H1 (cell line): ENCODE measurements around the gene TEX14. TPM values are rescaled to one million over a fixed set of nuclear protein-coding genes. Genes with fewer than 3 reads are reported as not detected.

ENCODE experiments used
- CTCF ChIA-PET: fragments of 300-600 bp; sonication (Branson Sonifier 250); formaldehyde crosslinking; loops from one replicate; lab custom pipeline; 2021; ENCODE audit not compliant: partially characterized antibody; lab: Charles Lee
- POLR2A ChIA-PET: fragments of 300-600 bp; sonication (Branson Sonifier 250); formaldehyde crosslinking; loops from one replicate; lab custom pipeline; 2021; ENCODE audit warnings: inconsistent platforms; ENCODE audit not compliant: partially characterized antibody; lab: Charles Lee
- DNase-seq, 2 experiments: peaks; one replicate each; pipeline versions ENCODE4 v3.0.0 to v3.0.0-alpha.2; 2010 to 2022; ENCODE audit warnings: low spot score in 2 of 2, low read depth in 1 of 2, mixed read lengths in 1 of 2
- FAIRE-seq: peaks from 2 replicates; lab custom pipeline; 2011; peaks lifted over from hg19 to GRCh38; lab: Jason Lieb, UNC
- H2AFZ ChIP-seq: 2 replicates; pipeline ENCODE4 v1.8.1; 2012; ENCODE audit warnings: low read length, inconsistent platforms
- H2AK5ac ChIP-seq: 2 replicates; pipeline ENCODE4 v1.6.1; 2013; ENCODE audit warnings: low read depth, low read length
- H2BK120ac ChIP-seq: replicated peaks from 2 replicates; pipeline ENCODE3; 2013; ENCODE audit warnings: low read depth, low read length, inconsistent platforms
- H2BK12ac ChIP-seq: 2 replicates; pipeline ENCODE4 v1.6.1; 2013; ENCODE audit warnings: low read depth, low read length
- H2BK15ac ChIP-seq: 2 replicates; pipeline ENCODE4 v1.6.1; 2013; ENCODE audit warnings: low read length
- H2BK20ac ChIP-seq: 2 replicates; pipeline ENCODE4 v1.6.1; 2013; ENCODE audit warnings: low read length
- H2BK5ac ChIP-seq: 2 replicates; pipeline ENCODE4 v1.6.1; 2013; ENCODE audit warnings: low read depth, low read length
- H3K14ac ChIP-seq: 2 replicates; pipeline ENCODE4 v1.6.1; 2013; ENCODE audit warnings: inconsistent platforms; ENCODE audit not compliant: insufficient read length
- H3K18ac ChIP-seq: 2 replicates; pipeline ENCODE4 v1.6.1; 2013; ENCODE audit warnings: low read length; ENCODE audit errors: extremely low read depth
- H3K23ac ChIP-seq: 2 replicates; pipeline ENCODE4 v1.6.1; 2013; ENCODE audit warnings: inconsistent platforms; ENCODE audit not compliant: insufficient read length
- H3K23me2 ChIP-seq: 2 replicates; pipeline ENCODE4 v1.6.1; 2013; ENCODE audit warnings: low read depth, low read length
- H3K27ac ChIP-seq: 2 replicates; pipeline ENCODE4 v1.6.1; 2011; ENCODE audit warnings: low read depth, low read length, inconsistent platforms
- H3K27me3 ChIP-seq, 4 experiments: replicated peaks in 1 of 4; 1 replicate in 1 of 4; 2 replicates in 3 of 4; pipeline versions ENCODE4 v1.6.1 to v1.8.1; 2011 to 2013; ENCODE audit warnings: low read length in 3 of 4, mild to moderate bottlenecking in 3 of 4, inconsistent platforms in 2 of 4, mixed read lengths in 2 of 4, moderate library complexity in 1 of 4; ENCODE audit not compliant: control insufficient read depth in 3 of 4, insufficient read depth in 3 of 4; ENCODE audit errors: extremely low read depth in 1 of 4
- H3K36me3 ChIP-seq, 4 experiments: 2 replicates each; pipeline versions ENCODE4 v1.6.1 to v1.8.1; 2011 to 2013; ENCODE audit warnings: mild to moderate bottlenecking in 4 of 4, low read length in 3 of 4, moderate library complexity in 2 of 4, control low read depth in 1 of 4, inconsistent platforms in 1 of 4; ENCODE audit not compliant: insufficient read depth in 4 of 4, control insufficient read depth in 2 of 4
- H3K4ac ChIP-seq: replicated peaks from 2 replicates; pipeline ENCODE3; 2013; ENCODE audit warnings: low read length, low read depth, mixed read lengths, inconsistent platforms; ENCODE audit not compliant: insufficient read length
- H3K4me1 ChIP-seq, 4 experiments: replicated peaks in 1 of 4; 1 replicate in 1 of 4; 2 replicates in 3 of 4; pipeline versions ENCODE4 v1.6.1 to v1.8.1; 2011 to 2013; ENCODE audit warnings: low read length in 3 of 4, inconsistent platforms in 2 of 4, mixed read lengths in 1 of 4; ENCODE audit not compliant: insufficient read depth in 4 of 4, control insufficient read depth in 3 of 4
- H3K4me2 ChIP-seq, 2 experiments: 2 replicates each; pipeline versions ENCODE4 v1.6.1 to v1.8.1; 2011 to 2013; ENCODE audit warnings: low read depth in 2 of 2, low read length in 2 of 2, control low read depth in 1 of 2, inconsistent platforms in 1 of 2, mild to moderate bottlenecking in 1 of 2; ENCODE audit not compliant: insufficient read depth in 1 of 2
- H3K4me3 ChIP-seq, 4 experiments: fragments of 200-600, 300-600 bp in 1 of 4; sonication (generic), shearing (Covaris generic), sonication (Bioruptor Twin) in 1 of 4; 2 replicates each; pipeline versions ENCODE4 v1.5.1 to v1.8.1; 2011 to 2016; ENCODE audit warnings: low read length in 4 of 4, low read depth in 3 of 4, control low read depth in 2 of 4, inconsistent platforms in 2 of 4, mild to moderate bottlenecking in 2 of 4, mixed read lengths in 1 of 4, moderate library complexity in 1 of 4; ENCODE audit not compliant: insufficient read depth in 2 of 4; ENCODE audit errors: extremely low read depth in 1 of 4
- H3K56ac ChIP-seq: replicated peaks from 2 replicates; pipeline ENCODE3; 2013; ENCODE audit warnings: low read depth, mild to moderate bottlenecking, mixed read lengths, low read length, inconsistent platforms; ENCODE audit not compliant: insufficient read length
- H3K79me1 ChIP-seq: 2 replicates; pipeline ENCODE4 v1.6.1; 2013; ENCODE audit warnings: low read depth, low read length, control low read depth
- H3K79me2 ChIP-seq, 2 experiments: 2 replicates each; pipeline versions ENCODE4 v1.6.1 to v1.8.1; 2012 to 2013; ENCODE audit warnings: low read length in 2 of 2, mild to moderate bottlenecking in 2 of 2, inconsistent platforms in 1 of 2; ENCODE audit not compliant: insufficient read depth in 2 of 2, control insufficient read depth in 1 of 2
- H3K9ac ChIP-seq, 4 experiments: replicated peaks in 1 of 4; 1 replicate in 1 of 4; 2 replicates in 3 of 4; pipeline versions ENCODE4 v1.6.1 to v1.8.1; 2011 to 2013; ENCODE audit warnings: low read depth in 3 of 4, low read length in 3 of 4, control low read depth in 2 of 4, mild to moderate bottlenecking in 2 of 4, moderate library complexity in 2 of 4, inconsistent platforms in 1 of 4; ENCODE audit errors: extremely low read depth in 1 of 4
- H3K9me3 ChIP-seq, 2 experiments: 2 replicates each; pipeline versions ENCODE4 v1.6.1 to v1.8.1; 2012 to 2013; ENCODE audit warnings: mild to moderate bottlenecking in 2 of 2, moderate library complexity in 2 of 2, control low read depth in 1 of 2, inconsistent platforms in 1 of 2, low read depth in 1 of 2, low read length in 1 of 2, mixed read lengths in 1 of 2; ENCODE audit not compliant: insufficient read depth in 2 of 2
- H4K20me1 ChIP-seq, 2 experiments: replicated peaks in 1 of 2; 2 replicates each; pipeline versions ENCODE3 to v1.8.1; 2011 to 2013; ENCODE audit warnings: inconsistent platforms in 2 of 2, low read length in 2 of 2, mild to moderate bottlenecking in 1 of 2; ENCODE audit not compliant: insufficient read depth in 2 of 2, control insufficient read depth in 1 of 2
- H4K5ac ChIP-seq: 2 replicates; pipeline ENCODE4 v1.6.1; 2013; ENCODE audit warnings: low read length, low read depth, mixed read lengths, inconsistent platforms; ENCODE audit not compliant: insufficient read length
- H4K8ac ChIP-seq: 2 replicates; pipeline ENCODE4 v1.8.0; 2013; ENCODE audit warnings: mild to moderate bottlenecking, moderate library complexity, low read length, inconsistent platforms; ENCODE audit not compliant: insufficient read depth; ENCODE audit errors: extremely low read depth
- H4K91ac ChIP-seq: replicated peaks from 2 replicates; pipeline ENCODE3; 2013; ENCODE audit warnings: low read length, mixed read lengths, inconsistent platforms; ENCODE audit not compliant: insufficient read length
- CBX5 ChIP-seq: fragments of 300-800, 300-1000 bp; sonication (generic); IDR thresholded peaks from 2 replicates; pipeline ENCODE4 v1.7.1; 2016; ENCODE audit warnings: antibody characterized with exemption, low read length, low read depth
- CTCF ChIP-seq, 3 experiments: IDR thresholded peaks; 1 replicate in 2 of 3; 2 replicates in 1 of 3; pipeline versions ENCODE4 v1.5.1 to v1.6.1; 2011; ENCODE audit warnings: low read length in 3 of 3, mild to moderate bottlenecking in 3 of 3, inconsistent platforms in 2 of 3, low read depth in 1 of 3, moderate library complexity in 1 of 3; ENCODE audit not compliant: insufficient read depth in 1 of 3; ENCODE audit errors: control extremely low read depth in 1 of 3
- EZH2 ChIP-seq: fragments of 200-600 bp; sonication (generic); IDR thresholded peaks from 2 replicates; pipeline ENCODE4 v1.7.1; 2012; ENCODE audit warnings: low read depth, mild to moderate bottlenecking, moderate library complexity, low read length, inconsistent platforms; ENCODE audit not compliant: severe bottlenecking
- MAX ChIP-seq: IDR thresholded peaks from 2 replicates; pipeline ENCODE4 v1.6.1; 2012; ENCODE audit warnings: inconsistent platforms
- PHF8 ChIP-seq: fragments of 200-600 bp; sonication (generic); conservative IDR thresholded peaks from 2 replicates; pipeline ENCODE4 v1.7.1; 2012; ENCODE audit warnings: low read depth, mild to moderate bottlenecking, inconsistent platforms, low read length, moderate library complexity
- RFX5 ChIP-seq: IDR thresholded peaks from 2 replicates; pipeline ENCODE4 v1.6.1; 2011; ENCODE audit warnings: low read depth, low read length, improper control_type of control experiment, borderline replicate concordance
- SIN3A ChIP-seq, 2 experiments: IDR thresholded peaks in 1 of 2; conservative IDR thresholded peaks in 1 of 2; 2 replicates each; pipeline ENCODE4 v1.6.1; 2011 to 2012; ENCODE audit warnings: low read length in 2 of 2, improper control_type of control experiment in 1 of 2, low read depth in 1 of 2, mild to moderate bottlenecking in 1 of 2
- SRF ChIP-seq: IDR thresholded peaks from 2 replicates; pipeline ENCODE4 v1.6.1; 2011; ENCODE audit warnings: mild to moderate bottlenecking, low read depth, low read length, moderate library complexity
- YY1 ChIP-seq: IDR thresholded peaks from 2 replicates; pipeline ENCODE4 v1.6.1; 2011; ENCODE audit warnings: low read depth, mild to moderate bottlenecking, low read length
- WGBS, 2 experiments: shearing (Covaris generic) in 1 of 2; methylation state at CpG; one replicate each; pipeline versions ENCODE4 v1.1.6 to v1.1.7; 2013 to 2015; ENCODE audit warnings: low lambda C conversion rate in 2 of 2, mixed read lengths in 2 of 2, inconsistent platforms in 1 of 2, low coverage in 1 of 2, missing lambda C conversion rate in 1 of 2; ENCODE audit not compliant: insufficient replicate concordance in 2 of 2, insufficient coverage in 1 of 2, insufficient read length in 1 of 2; ENCODE audit errors: extremely low coverage in 1 of 2, missing lambda C conversion rate in 1 of 2; 5-methylcytosine and 5-hydroxymethylcytosine counted together
- polyA plus RNA-seq, 7 experiments: library from polyadenylated mRNA; depleted of rRNA in 3 of 7; stranded (reverse) in 5 of 7; unstranded in 2 of 7; fragments of >200 nt in 5 of 7; fragments of 200-250 nt in 2 of 7; gene quantifications; 1 replicate in 5 of 7; 2 replicates in 1 of 7; 4 replicates in 1 of 7; pipeline versions ENCODE4 v1.2.1 to v1.2.3, GENCODE V29; 2011 to 2013; ENCODE audit warnings: missing spikeins in 2 of 7, mixed read lengths in 2 of 7
- total RNA-seq: library from RNA; stranded (reverse); fragmentation: NEBNext Ultra II Directional; extraction: Animal tissue kit (Norgen Biotek cat#: 25700); gene quantifications from 2 replicates; pipeline ENCODE4 v1.2.1, GENCODE V29; 2021

TEX14 gene
- total and polyA plus RNA-seq, 2 of the 8 experiments (the other 6 are each of a cell fraction or from before 2014, with no cell fraction given), result 0.83 to 2.5 TPM

- DNase-seq (no peak), FAIRE-seq (no peak)
- Histone ChIP-seq H2AK5ac (no peak overlapping the region), H3K27ac (no peak overlapping the region), H2BK12ac (no peak overlapping the region), H3K4ac (no peak overlapping the region), H2BK20ac (no peak overlapping the region), H2BK120ac (no peak overlapping the region), H3K9me3 (no peaks in the 10 kb centered on the region), H3K27me3 (no peaks in the 10 kb centered on the region), H3K36me3 (no peaks in the 10 kb centered on the region), H3K4me1 (peaks cover 0 to 4% (median 1%) of the 10 kb centered on the region in 4 experiments; a peak in 2 of 7 replicates), H3K23ac (no peak overlapping the region), H2BK5ac (no peak overlapping the region), H4K20me1 (no peaks in the 10 kb centered on the region), H2AFZ (no peak overlapping the region), H3K18ac (no peak overlapping the region), H3K9ac (no peak overlapping the region), H4K91ac (no peak overlapping the region), H3K79me2 (no peaks in the 10 kb centered on the region), H3K79me1 (no peaks in the 10 kb centered on the region), H3K56ac (no peak overlapping the region), H3K14ac (no peak overlapping the region), H3K4me2 (no peak overlapping the region), H3K23me2 (no peaks in the 10 kb centered on the region), H4K8ac (no peak overlapping the region), H2BK15ac (no peak overlapping the region), H4K5ac (no peak overlapping the region), H3K4me3 (no peak overlapping the region)
- 89% methylated on average over 6 of the region's 6 CpGs; no CpG with 5 or more reads in 1 of the 2 experiments for WGBS, 2 experiments
- ChIA-PET CTCF (interaction anchor here (1.1 to 2.1 kb wide), 4 partner anchors 9 to 335 kb away, joined by 3 to 7 read pairs (median 4); no protein-coding TSS in a partner anchor), POLR2A (interaction anchor here (1.0 to 12.3 kb wide), 5 partner anchors 9 to 38 kb away, joined by 3 to 96 read pairs (median 9); no protein-coding TSS in a partner anchor)
- TF ChIP-seq CBX5 (no peak), CTCF (IDR thresholded peaks at IDR 0.05; ENCODE audit: control extremely low read depth in 1 of 3, insufficient read depth in 1 of 3, low read depth in 1 of 3, low read length in 3 of 3) (no peak), EZH2 (no peak), MAX (no peak), RFX5 (no peak), SIN3A (conservative IDR thresholded peaks at IDR 0.05 in 1 of 2, IDR thresholded peaks at IDR 0.05 in 1 of 2; ENCODE audit: low read depth in 1 of 2, low read length in 2 of 2) (no peak), YY1 (no peak), SRF (no peak), PHF8 (no peak)
These were observed 22.0 kb downstream of the TEX14 start for GRCh38 chr17:58669853-58670252.
